LNCaP clone FGC (cell line): ENCODE results near the gene ITPR1.
A peak's percentile ranks its signal among the peaks of the same experiment; 100 is the strongest.

Experiments used
- DNase-seq: peaks from one replicate; pipeline ENCODE4 v3.0.0-alpha.2; 2011; ENCODE audit warnings: low read depth
- H3K4me3 ChIP-seq: 2 replicates; pipeline ENCODE4 v1.5.1; 2011; ENCODE audit warnings: mild to moderate bottlenecking, low read depth, low read length, control low read depth
- TF ChIP-seq, protein P1 (sequence below): IDR thresholded peaks from 2 replicates; pipeline ENCODE4 v1.5.1; 2012; ENCODE audit warnings: mild to moderate bottlenecking; ENCODE audit not compliant: control insufficient read depth, insufficient read depth; ENCODE audit errors: extremely low read depth

Gene ITPR1

DNA sequence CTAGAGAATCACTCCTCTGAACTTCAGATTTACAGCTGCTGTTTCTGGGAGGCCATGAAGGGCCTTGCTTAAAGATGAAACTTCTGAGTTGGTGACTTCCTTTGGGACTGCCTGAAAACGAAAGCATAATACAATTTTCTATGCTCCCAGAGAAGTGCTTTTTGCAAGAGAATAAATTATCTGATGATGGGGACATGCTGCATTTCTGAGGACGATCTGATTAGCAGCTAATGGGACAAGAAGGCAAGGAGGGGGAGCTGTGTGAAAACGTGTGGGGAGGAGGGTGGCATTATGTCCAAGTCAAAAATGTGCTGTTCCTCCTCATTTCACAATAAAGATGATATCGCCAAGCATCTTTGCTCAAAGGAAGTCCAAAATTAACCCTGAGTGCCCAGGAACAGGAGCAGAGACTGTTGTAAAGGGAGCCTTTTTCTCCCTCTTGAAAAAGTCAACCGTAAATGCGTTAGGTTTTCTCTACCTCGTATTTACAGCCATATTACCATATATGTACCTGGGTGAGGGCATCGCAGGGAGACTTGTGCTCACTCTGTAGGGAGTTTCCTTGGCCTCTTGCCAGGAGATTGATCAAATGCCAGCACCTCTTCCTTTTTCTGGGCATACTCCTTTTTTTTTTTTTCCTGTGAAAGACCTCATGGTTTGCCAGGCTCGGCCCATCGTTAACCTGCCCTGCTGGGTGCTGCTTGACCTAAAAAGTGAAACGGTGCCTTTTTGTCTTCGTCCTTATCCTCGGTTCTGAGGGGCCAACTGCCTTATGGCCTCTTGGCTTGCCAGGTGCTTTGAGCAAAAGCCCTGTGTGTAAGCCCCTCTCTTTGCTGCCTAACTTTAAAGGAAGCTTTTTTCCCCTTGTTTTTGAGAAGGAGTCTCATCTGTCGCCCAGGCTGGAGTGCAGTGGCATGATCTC lies 11.5 kb downstream of the ITPR1 start:
- H3K4me3 ChIP-seq = no peak overlapping the region
- peak; percentile 42 for DNase-seq
- TF ChIP-seq, protein P1, sequence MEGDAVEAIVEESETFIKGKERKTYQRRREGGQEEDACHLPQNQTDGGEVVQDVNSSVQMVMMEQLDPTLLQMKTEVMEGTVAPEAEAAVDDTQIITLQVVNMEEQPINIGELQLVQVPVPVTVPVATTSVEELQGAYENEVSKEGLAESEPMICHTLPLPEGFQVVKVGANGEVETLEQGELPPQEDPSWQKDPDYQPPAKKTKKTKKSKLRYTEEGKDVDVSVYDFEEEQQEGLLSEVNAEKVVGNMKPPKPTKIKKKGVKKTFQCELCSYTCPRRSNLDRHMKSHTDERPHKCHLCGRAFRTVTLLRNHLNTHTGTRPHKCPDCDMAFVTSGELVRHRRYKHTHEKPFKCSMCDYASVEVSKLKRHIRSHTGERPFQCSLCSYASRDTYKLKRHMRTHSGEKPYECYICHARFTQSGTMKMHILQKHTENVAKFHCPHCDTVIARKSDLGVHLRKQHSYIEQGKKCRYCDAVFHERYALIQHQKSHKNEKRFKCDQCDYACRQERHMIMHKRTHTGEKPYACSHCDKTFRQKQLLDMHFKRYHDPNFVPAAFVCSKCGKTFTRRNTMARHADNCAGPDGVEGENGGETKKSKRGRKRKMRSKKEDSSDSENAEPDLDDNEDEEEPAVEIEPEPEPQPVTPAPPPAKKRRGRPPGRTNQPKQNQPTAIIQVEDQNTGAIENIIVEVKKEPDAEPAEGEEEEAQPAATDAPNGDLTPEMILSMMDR = no peak

- DNase-seq = no peak
- no peak overlapping the region for H3K4me3 ChIP-seq
- TF ChIP-seq, protein P1 = no peak
Measured at GRCh38 chr3:4505688-4506558, 12.8 kb downstream of the ITPR1 start.

- TF ChIP-seq, protein P1 = no peak
- H3K4me3 ChIP-seq = no peak overlapping the region
- DNase-seq = no peak
Measured at GRCh38 chr3:4506559-4507023, 13.4 kb downstream of the ITPR1 start.

GRCh38 chr3:4507024-4507596 lies 14.0 kb downstream of the ITPR1 start:
- no peak for DNase-seq
- H3K4me3 ChIP-seq = no peak overlapping the region
- TF ChIP-seq, protein P1 = no peak

DNA sequence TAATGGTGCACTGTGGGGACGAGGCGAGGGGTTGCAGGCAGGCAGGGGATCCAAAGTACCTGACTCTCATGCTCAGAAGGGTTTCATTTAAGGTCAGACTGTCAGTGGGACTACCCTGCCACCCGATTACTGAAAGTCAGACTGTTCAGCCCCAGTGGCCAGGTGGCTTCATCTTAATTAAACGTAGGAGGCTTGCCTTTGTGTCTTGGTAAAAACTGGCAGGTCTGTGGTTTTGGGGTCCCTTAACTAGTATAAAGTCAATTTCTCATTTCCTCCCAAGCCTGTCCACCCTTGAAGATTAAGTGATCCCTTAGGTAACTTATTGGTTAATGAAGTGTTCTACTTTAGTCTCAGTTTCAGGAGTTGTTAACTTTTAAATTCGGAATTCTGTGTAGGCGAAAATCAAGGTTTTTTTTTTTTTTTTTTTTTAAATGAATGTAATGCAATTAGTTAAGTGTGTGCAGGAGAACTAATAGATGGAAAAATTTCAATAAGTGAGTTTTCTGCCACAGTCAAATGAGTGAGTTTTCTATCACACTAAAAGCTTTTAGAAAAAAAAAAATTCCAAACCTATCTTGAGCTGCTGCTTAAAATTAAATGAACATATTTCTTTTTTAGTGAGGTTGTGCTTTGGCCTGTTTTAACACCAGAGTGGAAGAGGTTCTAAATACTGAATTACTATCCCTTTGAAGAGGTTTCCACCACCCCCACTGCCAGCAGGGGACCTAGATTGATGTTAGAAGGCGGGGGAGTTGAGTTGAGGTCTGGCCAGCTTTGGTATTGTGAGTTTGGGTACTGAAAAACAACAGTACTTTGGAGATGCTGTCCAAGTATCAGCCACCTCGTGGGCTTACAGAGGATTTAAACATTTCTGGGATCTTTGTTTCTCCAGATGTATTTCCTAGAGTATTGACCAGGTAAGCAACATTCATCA lies 15.2 kb downstream of the ITPR1 start:
- TF ChIP-seq, protein P1 = no peak
- DNase-seq = no peak
- H3K4me3 ChIP-seq = no peak overlapping the region

- no peak overlapping the region for H3K4me3 ChIP-seq
- TF ChIP-seq, protein P1 = no peak
- DNase-seq = no peak
Measured at GRCh38 chr3:4509043-4509442, 15.9 kb downstream of the ITPR1 start.
